NCI-H2196 treated with DMSO at 0.1 percent for 48 hours (cell line): ENCODE measurements around the gene CETP.
A peak's percentile ranks its signal among the peaks of the same experiment; 100 is the strongest.

Experiments
- DNase-seq: peaks from one replicate; lab custom pipeline; 2025; ENCODE audit not compliant: unreplicated experiment; lab: John Stamatoyannopoulos, UW

Gene CETP, protein sequence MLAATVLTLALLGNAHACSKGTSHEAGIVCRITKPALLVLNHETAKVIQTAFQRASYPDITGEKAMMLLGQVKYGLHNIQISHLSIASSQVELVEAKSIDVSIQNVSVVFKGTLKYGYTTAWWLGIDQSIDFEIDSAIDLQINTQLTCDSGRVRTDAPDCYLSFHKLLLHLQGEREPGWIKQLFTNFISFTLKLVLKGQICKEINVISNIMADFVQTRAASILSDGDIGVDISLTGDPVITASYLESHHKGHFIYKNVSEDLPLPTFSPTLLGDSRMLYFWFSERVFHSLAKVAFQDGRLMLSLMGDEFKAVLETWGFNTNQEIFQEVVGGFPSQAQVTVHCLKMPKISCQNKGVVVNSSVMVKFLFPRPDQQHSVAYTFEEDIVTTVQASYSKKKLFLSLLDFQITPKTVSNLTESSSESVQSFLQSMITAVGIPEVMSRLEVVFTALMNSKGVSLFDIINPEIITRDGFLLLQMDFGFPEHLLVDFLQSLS

DNA sequence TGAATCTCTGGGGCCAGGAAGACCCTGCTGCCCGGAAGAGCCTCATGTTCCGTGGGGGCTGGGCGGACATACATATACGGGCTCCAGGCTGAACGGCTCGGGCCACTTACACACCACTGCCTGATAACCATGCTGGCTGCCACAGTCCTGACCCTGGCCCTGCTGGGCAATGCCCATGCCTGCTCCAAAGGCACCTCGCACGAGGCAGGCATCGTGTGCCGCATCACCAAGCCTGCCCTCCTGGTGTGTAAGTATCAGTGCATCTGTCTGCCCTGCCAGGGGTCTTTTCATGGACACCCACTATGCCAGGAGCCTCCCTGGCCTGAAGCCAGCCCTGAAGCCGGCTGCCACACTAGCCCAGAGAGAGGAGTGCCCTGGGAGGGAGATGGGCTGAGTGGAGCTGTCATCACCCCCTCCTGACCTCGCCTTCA lies at the start of gene CETP:
Gene CETP, plus strand, starts transcription at position 100 of the 431 bp plus-strand sequence. Its CDS starts 30 bp downstream, at position 130.
- DNase-seq: no peak

- DNase-seq: no peak
Measured at GRCh38 chr16:56912746-56913708, 48.7 kb upstream of the CETP start.

DNA sequence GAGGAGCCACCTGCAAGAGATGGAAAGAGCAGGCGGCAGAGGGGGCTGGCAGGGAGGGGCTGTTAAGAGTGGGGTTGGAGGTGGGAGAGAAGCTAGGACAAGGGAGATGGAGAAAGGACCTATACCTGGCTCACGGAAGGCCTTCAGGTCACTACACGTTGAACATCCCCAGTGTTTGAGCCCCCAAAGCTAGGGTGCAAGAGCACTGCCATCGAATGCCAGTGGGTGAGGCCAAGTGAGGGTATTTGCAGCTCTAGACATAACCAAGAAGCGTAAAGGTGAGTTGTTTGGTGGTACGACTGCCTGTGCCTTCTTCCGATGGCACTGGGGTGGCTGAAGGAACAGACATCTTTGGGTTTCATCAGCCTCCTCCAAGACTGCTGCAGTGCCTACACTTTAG lies 46.9 kb upstream of the CETP start:
- no peak for DNase-seq

DNA sequence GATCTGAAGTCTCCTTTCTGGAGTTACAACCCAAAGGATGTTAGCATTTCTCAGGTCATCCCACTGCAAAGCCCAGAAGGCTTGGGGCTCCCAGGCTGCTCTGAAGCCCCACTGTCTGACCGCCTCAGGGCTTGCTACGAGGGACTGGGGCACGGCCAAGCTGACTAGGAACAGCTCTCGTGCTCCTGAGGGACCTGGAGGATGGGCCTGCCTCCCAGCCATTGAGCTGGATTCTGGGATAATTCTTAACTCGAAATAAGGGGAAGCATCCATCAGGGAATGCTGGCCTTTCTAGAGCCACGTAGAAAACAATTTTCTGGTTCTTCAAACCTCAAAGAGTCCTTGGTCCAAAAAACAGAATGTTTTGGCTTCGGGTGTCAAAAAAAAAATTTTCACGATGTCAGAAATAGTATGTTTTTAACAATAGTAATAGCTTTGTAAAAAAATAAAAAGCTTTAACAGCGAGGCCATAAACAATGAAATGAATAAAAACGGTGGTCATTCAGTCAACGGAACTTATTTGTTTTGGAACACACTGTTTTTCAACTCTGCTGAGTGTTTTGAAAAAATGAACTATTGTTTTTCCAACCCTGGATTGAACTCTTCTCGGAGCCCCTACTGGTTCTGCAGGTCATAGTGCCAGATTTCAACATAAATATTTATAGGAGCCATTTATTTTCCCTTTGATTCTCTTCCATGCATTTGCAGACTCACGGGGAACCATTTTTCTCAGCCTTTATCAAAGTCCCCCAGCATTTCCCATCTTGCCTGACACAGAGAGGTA lies 46.2 kb upstream of the CETP start:
- DNase-seq: no peak

DNA sequence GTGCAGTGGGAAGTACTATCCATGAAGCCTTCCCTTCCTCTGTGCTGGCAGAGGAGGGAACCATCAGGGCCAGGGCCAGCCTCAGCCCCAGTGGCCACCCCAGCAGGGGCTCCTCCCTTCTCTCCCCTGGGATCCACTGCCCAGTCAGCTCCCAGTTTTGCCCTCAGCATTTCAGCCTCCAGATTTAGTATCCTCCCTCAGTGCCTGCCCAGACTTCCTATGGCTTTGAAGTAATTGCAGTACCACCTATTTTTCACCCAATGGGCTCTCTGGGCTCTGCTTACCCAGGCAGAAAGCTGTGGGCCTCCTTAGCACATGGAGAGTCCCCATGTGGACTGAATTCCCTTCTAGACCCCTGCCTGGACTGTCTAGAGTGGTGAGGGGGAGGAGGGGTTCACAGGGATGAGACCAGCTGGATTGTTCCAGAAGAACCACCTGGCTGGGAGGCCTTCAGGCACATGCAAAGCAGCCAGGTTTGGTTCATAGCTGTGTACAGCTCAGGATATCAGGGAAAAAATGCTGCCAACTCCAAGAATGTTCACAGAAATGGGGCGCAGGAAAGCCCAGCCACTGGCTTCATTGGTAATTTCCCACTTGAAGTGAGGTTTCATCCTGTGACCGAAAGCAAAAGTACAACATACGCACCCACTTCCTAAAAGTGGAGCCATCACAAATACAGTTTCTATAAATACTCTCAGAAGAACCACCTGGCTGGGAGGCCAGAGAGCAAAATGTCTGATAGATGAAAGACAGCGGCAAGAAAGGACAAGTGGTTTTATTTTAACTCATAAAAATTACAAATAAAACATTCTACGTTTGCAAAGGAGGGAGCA lies 45.0 kb upstream of the CETP start:
- no peak for DNase-seq

GRCh38 chr16:56918467-56919012 lies 43.2 kb upstream of the CETP start:
- no peak for DNase-seq

DNA sequence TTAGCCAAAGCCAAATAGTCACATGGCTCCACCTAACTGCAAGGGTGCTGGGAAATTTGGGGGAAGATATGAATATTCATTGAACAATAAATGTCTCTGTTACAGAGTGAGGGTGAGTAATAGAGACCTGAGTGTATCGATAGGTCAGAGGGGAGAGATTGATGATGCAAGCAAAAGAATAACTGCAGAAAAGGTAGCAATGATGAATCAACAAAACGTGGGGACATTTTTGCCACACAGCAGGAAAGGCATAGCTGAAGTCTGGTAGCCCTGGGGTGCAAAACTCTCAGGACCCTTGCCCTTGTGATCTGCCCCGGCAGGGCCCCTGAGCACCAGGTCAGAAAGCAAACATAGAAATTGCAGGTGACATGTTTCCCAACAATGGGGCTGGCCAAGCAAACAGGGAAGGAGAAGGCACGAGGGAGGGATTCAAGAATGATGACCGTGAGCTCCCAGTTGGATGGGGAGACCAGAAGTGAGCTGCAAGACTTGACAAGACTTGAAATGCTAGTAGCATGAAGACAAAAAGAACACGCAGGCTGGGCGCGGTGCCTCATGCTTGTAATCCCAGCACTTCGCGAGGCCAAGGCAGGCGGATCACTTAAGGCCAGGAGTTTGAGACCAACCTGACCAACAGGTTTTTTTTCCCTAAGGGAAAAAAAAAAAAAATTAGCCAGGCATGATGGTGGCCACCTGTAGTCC lies 42.5 kb upstream of the CETP start:
- no peak for DNase-seq

GRCh38 chr16:56921571-56921970 lies 40.2 kb upstream of the CETP start:
- DNase-seq: no peak

- DNase-seq: no peak
Measured at GRCh38 chr16:56923481-56924091, 38.2 kb upstream of the CETP start.

GRCh38 chr16:56927471-56927870 lies 34.3 kb upstream of the CETP start:
- no peak for DNase-seq

GRCh38 chr16:56929639-56930038 lies 32.1 kb upstream of the CETP start:
- DNase-seq: no peak

DNA sequence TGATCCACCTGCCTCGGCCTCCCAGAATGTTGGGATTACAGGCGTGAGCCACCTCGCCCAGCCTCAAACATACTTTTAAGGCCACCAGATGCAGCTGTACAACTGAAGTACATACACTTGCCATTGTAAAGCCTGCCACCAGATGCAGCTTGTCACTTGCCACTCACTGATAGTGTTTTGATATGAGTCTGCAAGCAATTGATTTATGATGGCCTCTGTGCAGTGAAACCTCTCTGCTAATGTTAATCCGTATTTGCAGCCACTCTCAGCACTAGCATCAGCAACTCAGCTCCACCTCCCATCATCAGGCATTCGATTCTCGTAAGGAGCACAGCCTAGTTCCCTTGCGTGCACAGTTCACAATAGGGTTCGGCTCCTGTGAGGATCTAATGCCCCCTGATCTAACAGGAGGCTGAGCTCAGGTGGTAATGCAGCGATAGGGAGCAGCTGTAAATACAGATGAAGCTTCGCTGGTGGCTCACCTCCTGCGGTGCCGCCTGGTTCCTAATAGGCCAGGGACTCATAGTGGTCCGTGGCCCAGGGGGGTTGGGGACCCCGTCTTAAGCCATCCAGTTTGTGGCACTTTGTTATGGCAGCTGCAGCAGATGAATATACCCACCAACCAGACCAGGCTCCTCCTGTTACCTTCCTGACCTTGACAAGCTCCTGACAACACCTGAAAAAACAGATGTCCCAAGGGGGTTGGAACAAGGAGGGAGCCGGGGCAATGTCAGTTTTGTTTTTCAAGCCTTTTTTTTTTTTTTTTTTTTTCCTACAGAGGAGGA lies 31.1 kb upstream of the CETP start:
- no peak for DNase-seq

- no peak for DNase-seq
Measured at GRCh38 chr16:56931271-56931891, 30.4 kb upstream of the CETP start.

DNA sequence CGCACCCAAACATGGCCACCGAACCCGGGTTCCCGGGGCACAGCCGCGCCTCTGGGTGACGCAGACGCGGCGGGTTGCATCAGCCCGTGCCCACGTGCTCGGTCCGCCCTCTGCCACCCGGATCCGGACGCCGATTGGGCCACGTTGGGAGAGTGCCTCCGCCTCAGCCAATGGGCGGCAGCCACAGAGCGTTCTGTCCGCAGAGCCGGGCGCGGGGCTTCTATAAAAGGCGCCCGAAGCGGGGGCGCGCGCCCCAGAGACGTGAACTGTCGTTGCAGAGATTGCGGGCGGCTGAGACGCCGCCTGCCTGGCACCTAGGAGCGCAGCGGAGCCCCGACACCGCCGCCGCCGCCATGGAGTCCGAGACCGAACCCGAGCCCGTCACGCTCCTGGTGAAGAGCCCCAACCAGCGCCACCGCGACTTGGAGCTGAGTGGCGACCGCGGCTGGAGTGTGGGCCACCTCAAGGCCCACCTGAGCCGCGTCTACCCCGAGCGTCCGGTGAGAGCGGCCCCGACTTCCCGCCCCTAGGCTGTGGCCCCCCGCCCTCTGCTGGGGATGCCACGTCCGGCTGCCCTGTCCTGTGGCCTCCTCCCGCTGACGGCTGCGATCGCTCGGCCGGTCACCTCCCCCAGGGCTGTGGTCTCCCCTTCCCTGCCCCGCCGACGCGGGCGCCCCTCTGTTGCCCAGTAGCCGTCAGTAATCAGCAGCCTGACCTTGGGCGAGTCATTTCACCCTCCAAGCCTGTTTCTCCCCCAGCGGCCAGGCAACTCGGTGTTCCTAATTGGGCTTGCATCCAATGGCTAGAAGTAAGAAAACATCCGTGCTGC lies 29.6 kb upstream of the CETP start, which contains the start of gene HERPUD1:
Gene HERPUD1, plus strand, starts transcription at position 251 of the 829 bp plus-strand sequence. Its CDS starts 103 bp downstream, at position 354.
- peak; percentile 72 for DNase-seq

DNA sequence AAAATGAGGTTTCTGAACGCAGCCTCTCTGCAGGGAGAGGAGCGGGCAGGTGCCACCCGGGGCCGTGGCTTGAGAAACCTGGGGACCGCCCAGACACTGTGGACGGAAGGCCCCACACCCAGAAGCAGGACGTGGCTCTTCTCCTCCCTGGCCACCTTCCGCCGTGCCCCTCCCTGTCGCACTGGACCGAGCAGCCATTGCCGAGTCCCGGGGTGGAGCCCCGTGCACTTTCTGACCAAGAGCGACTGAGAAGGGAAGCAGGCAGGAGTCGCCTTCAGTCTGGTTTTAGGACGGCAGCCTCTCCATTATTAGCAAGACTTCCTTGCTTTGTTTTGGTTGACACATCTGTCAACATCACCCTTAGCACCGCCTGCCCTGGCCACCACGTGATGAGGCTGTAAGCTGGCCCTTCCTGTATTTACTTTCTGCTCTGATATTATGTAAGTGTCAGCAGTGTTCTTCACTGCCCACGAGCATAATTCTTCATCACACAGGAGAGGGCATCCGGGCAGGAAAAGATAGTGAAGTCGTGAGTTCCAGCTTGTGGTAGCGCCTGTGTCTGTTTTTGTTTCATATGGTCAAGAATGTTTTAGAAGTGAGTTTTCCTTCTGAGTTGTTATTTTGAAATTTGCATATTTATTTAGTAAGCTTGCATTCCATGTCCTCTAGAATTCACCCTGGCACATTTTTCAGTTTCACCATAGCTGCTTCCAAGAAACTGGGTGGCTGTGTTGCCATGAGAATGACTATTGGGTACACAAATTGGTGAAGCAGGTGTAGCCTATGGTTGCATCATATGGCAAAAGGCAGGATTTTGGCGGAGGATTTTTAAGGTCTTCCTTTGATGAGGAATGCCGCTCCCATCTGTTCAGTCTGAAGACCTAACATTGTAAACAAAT lies 28.8 kb upstream of the CETP start:
- peak; percentile 16 for DNase-seq
